ENCODE results near the gene CCM2. TPM values are rescaled to one million over a fixed set of nuclear protein-coding genes. Genes with fewer than 3 reads are reported as not detected.

The CCM2 gene
- total and polyA plus RNA-seq, 2 of the 8 experiments (the other 6 are each of a cell fraction or from before 2014, with no cell fraction given): 31.6 to 41.2 TPM

GRCh38 chr7:45036796-45037195 lies 36.8 kb downstream of the CCM2 start:
- Histone ChIP-seq H2BK15ac (ENCODE audit: low read length) (no peak overlapping the region), H3K27me3 (replicated peaks in 1 of 4; ENCODE audit: control insufficient read depth in 3 of 4, extremely low read depth in 1 of 4, insufficient read depth in 3 of 4, low read length in 3 of 4) (no peaks in the 10 kb centered on the region), H3K18ac (ENCODE audit: extremely low read depth, low read length) (no peak overlapping the region), H4K8ac (ENCODE audit: extremely low read depth, insufficient read depth, low read length) (no peak overlapping the region), H2BK20ac (ENCODE audit: low read length) (no peak overlapping the region), H3K23me2 (ENCODE audit: low read depth, low read length) (no peaks in the 10 kb centered on the region), H3K27ac (ENCODE audit: low read depth, low read length) (no peak overlapping the region), H3K79me2 (ENCODE audit: control insufficient read depth in 1 of 2, insufficient read depth in 2 of 2, low read length in 2 of 2) (peaks cover 0 to 27% of the 10 kb centered on the region in 2 experiments; a peak in 2 of 4 replicates), H4K5ac (ENCODE audit: insufficient read length, low read depth, low read length) (no peak overlapping the region), H2BK5ac (ENCODE audit: low read depth, low read length) (no peak overlapping the region), H3K56ac (replicated peaks; ENCODE audit: insufficient read length, low read depth, low read length) (no peak overlapping the region), H2BK12ac (ENCODE audit: low read depth, low read length) (no peak overlapping the region), H2AFZ (ENCODE audit: low read length) (no peak overlapping the region), H3K4me2 (ENCODE audit: insufficient read depth in 1 of 2, low read depth in 2 of 2, low read length in 2 of 2) (no peak overlapping the region), H3K9me3 (ENCODE audit: insufficient read depth in 2 of 2, low read depth in 1 of 2, low read length in 1 of 2) (no peaks in the 10 kb centered on the region), H3K4me1 (replicated peaks in 1 of 4; ENCODE audit: control insufficient read depth in 3 of 4, insufficient read depth in 4 of 4, low read length in 3 of 4) (peaks cover 0 to 5% (median 0%) of the 10 kb centered on the region in 4 experiments; a peak in 1 of 7 replicates), H3K4me3 (ENCODE audit: extremely low read depth in 1 of 4, insufficient read depth in 2 of 4, low read depth in 3 of 4, low read length in 4 of 4) (no peak overlapping the region), H3K23ac (ENCODE audit: insufficient read length) (no peak overlapping the region), H3K4ac (replicated peaks; ENCODE audit: insufficient read length, low read depth, low read length) (no peak overlapping the region), H2BK120ac (replicated peaks; ENCODE audit: low read depth, low read length) (no peak overlapping the region), H4K20me1 (replicated peaks in 1 of 2; ENCODE audit: control insufficient read depth in 1 of 2, insufficient read depth in 2 of 2, low read length in 2 of 2) (peaks cover 3 to 4% of the 10 kb centered on the region in 2 experiments), H3K9ac (replicated peaks in 1 of 4; ENCODE audit: extremely low read depth in 1 of 4, low read depth in 3 of 4, low read length in 3 of 4) (no peak overlapping the region), H4K91ac (replicated peaks; ENCODE audit: insufficient read length, low read length) (no peak overlapping the region), H3K14ac (ENCODE audit: insufficient read length) (no peak overlapping the region), H3K36me3 (ENCODE audit: control insufficient read depth in 2 of 4, insufficient read depth in 4 of 4, low read length in 3 of 4) (peaks cover 3 to 4% (median 4%) of the 10 kb centered on the region in 4 experiments; a peak in 4 of 8 replicates), H2AK5ac (ENCODE audit: low read depth, low read length) (no peak overlapping the region), H3K79me1 (ENCODE audit: low read depth, low read length) (no peaks in the 10 kb centered on the region; the same call in none of the 2 replicates)
- WGBS, 2 experiments (ENCODE audit: extremely low coverage in 1 of 2, insufficient coverage in 1 of 2, insufficient read length in 1 of 2, insufficient replicate concordance in 2 of 2, low coverage in 1 of 2, low lambda C conversion rate in 2 of 2, missing lambda C conversion rate in 1 of 2): 89% methylated on average over 8 of the region's 8 CpGs; no CpG with 5 or more reads in 1 of the 2 experiments
- no peak for DNase-seq (ENCODE audit: low read depth in 1 of 2, low spot score in 2 of 2)
- ChIA-PET POLR2A (ENCODE audit: partially characterized antibody) (interaction anchor here (1.0 to 1.3 kb wide), 3 partner anchors 11 to 36 kb away, joined by 3 to 5 read pairs (median 3); no protein-coding TSS in a partner anchor), CTCF (ENCODE audit: partially characterized antibody) (interaction anchor here (1.0 to 1.3 kb wide), 4 partner anchors 34 to 77 kb away, joined by 3 read pairs; no protein-coding TSS in a partner anchor)
- no peak for FAIRE-seq
- TF ChIP-seq SRF (IDR thresholded peaks at IDR 0.05; ENCODE audit: low read depth, low read length): no peak
- TF ChIP-seq NANOG (IDR thresholded peaks at IDR 0.05; ENCODE audit: insufficient read depth, low read depth, low read length, poor library complexity, severe bottlenecking): no peak
- no peak for TF ChIP-seq JUN (IDR thresholded peaks at IDR 0.05; ENCODE audit: low read depth, low read length)
- TF ChIP-seq ASH2L (IDR thresholded peaks at IDR 0.05; ENCODE audit: low read length): no peak
- TF ChIP-seq RXRA (IDR thresholded peaks at IDR 0.05; ENCODE audit: insufficient read depth, low read depth, low read length): no peak
- no peak for TF ChIP-seq GTF2F1 (IDR thresholded peaks at IDR 0.05; ENCODE audit: borderline replicate concordance, low read depth, low read length)
- TF ChIP-seq ZNF274 (IDR thresholded peaks at IDR 0.05; ENCODE audit: borderline replicate concordance, extremely low read depth, low read length): no peak
- no peak for TF ChIP-seq EZH2 (IDR thresholded peaks at IDR 0.05; ENCODE audit: low read depth, low read length, severe bottlenecking)
- TF ChIP-seq EGR1 (IDR thresholded peaks at IDR 0.05; ENCODE audit: borderline replicate concordance, low read depth, low read length): no peak
- no peak for TF ChIP-seq JUND (IDR thresholded peaks at IDR 0.05; ENCODE audit: low read length)
- no peak for TF ChIP-seq SUZ12 (IDR thresholded peaks at IDR 0.05; ENCODE audit: low read length)
- TF ChIP-seq GABPA (IDR thresholded peaks at IDR 0.05; ENCODE audit: borderline replicate concordance, insufficient read depth, low read length): no peak
- no peak for TF ChIP-seq CHD2 (IDR thresholded peaks at IDR 0.05; ENCODE audit: low read length)
- no peak for TF ChIP-seq RNF2 (IDR thresholded peaks at IDR 0.05; ENCODE audit: borderline replicate concordance, low read depth, low read length, missing control alignments, poor library complexity, severe bottlenecking)

Data from H1 (cell line).